Transverse colon (tissue), 4 donors: ENCODE measurements around the gene PYCR2.

ENCODE experiments used
- POLR2AphosphoS5 ChIP-seq, 3 donors: sonication (generic); formaldehyde crosslinking; IDR thresholded peaks; one replicate each; pipeline ENCODE4 v1.6.1; 2016; ENCODE audit warnings: antibody characterized with exemption in 3 of 3
- TF ChIP-seq, protein P1 (sequence below), 5 experiments: fragments of 200-600 bp in 3 of 5; fragments of 450-650 bp in 2 of 5; sonication (generic) in 3 of 5; IDR thresholded peaks; 1 replicate in 2 of 5; 2 replicates in 3 of 5; pipeline ENCODE4 v1.5.1; 2016 to 2017; ENCODE audit warnings: antibody characterized with exemption in 5 of 5, inconsistent platforms in 3 of 5, mild to moderate bottlenecking in 2 of 5, moderate library complexity in 1 of 5

DNA sequence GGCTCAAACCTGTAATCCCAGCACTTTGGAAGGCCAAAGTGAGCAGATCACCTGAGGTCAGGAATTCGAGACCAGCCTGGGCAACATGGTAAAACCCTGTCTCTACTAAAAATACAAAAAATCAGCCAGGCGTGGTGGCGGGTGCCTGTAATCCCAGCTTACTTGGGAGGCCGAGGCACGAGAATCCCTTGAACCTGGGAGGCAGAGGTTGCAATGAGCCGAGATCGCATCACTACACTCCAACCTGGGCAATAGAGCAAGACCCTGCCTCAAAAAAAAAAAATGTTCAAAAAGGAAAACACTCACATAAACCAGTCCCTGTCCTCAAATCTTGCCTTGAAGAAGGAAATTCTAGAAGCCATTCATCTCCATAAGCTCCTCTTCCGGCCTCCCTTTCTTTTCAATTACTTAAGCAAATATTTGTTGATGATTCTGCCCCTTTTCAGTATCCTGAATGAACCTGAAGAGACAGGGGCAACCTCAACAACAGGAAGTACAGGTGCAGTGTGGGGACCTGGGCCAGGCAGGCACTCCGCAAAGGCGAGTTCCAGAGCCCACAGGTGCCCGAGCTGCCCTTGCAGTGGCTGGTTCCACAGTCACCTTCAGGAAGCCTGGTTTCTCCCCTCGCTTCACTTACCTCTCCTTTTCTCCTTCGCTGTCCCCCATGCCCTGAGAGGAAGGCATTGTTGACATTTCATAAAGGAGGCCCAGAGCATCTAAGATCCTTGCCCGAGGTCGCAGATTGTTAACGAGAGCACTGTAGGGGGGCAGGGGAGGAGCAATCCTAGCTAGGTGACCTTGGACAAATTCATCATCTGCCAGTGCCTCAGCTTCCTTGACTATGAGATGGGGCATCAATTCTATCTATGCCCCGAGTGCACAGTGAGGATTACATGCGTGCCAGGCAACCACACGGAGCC, 26.2 kb downstream of the PYCR2 start:
- TF ChIP-seq, protein P1, sequence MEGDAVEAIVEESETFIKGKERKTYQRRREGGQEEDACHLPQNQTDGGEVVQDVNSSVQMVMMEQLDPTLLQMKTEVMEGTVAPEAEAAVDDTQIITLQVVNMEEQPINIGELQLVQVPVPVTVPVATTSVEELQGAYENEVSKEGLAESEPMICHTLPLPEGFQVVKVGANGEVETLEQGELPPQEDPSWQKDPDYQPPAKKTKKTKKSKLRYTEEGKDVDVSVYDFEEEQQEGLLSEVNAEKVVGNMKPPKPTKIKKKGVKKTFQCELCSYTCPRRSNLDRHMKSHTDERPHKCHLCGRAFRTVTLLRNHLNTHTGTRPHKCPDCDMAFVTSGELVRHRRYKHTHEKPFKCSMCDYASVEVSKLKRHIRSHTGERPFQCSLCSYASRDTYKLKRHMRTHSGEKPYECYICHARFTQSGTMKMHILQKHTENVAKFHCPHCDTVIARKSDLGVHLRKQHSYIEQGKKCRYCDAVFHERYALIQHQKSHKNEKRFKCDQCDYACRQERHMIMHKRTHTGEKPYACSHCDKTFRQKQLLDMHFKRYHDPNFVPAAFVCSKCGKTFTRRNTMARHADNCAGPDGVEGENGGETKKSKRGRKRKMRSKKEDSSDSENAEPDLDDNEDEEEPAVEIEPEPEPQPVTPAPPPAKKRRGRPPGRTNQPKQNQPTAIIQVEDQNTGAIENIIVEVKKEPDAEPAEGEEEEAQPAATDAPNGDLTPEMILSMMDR (IDR thresholded peaks at IDR 0.05) = no peak
- TF ChIP-seq POLR2AphosphoS5 (IDR thresholded peaks at IDR 0.05) = no peak
